IMR-90 (cell line): ENCODE results near the gene MRPL49. TPM values are rescaled to one million over a fixed set of nuclear protein-coding genes. Genes with fewer than 3 reads are reported as not detected.

Experiments used
- ATAC-seq: fragments of 200-7000 bp; cut with Tn5 transposase; 2 replicates; pipeline ENCODE4 v1.9.1; 2020; ENCODE audit warnings: low read depth, mild to moderate bottlenecking, moderate library complexity
- BruUV-seq: library from RNA; stranded (reverse); fragments of 400-500 nt; replicated peaks from 2 replicates; lab custom pipeline; 2021; lab: Mats Ljungman, UMichigan
- CTCF ChIA-PET: fragments of 300-600 bp; formaldehyde crosslinking; extraction: SDS; loops from one replicate; lab custom pipeline; 2021; ENCODE audit warnings: antibody characterized with exemption; lab: Yijun Ruan, JAX
- POLR2A ChIA-PET: fragments of 300-600 bp; sonication (Branson Sonifier 250); formaldehyde crosslinking; loops from one replicate; lab custom pipeline; 2022; ENCODE audit warnings: antibody characterized with exemption; ENCODE audit not compliant: unreplicated experiment; lab: Charles Lee
- DNase-seq: peaks from one replicate; pipeline ENCODE4 v3.0.0; 2013
- H2AFZ ChIP-seq: replicated peaks from 2 replicates; pipeline ENCODE3; 2013; ENCODE audit warnings: low read length, mild to moderate bottlenecking; ENCODE audit not compliant: poor library complexity
- H2AK5ac ChIP-seq: 2 replicates; pipeline ENCODE4 v1.6.1; 2013; ENCODE audit warnings: low read depth, low read length, inconsistent platforms
- H2AK9ac ChIP-seq: replicated peaks from 2 replicates; pipeline ENCODE3; 2013; ENCODE audit warnings: mild to moderate bottlenecking, low read depth, low read length, moderate library complexity; ENCODE audit not compliant: poor library complexity
- H2BK120ac ChIP-seq: 2 replicates; pipeline ENCODE4 v1.6.1; 2013; ENCODE audit warnings: low read depth, low read length, inconsistent platforms
- H2BK15ac ChIP-seq: 3 replicates; pipeline ENCODE4 v1.6.1; 2013; ENCODE audit warnings: low read depth, low read length, inconsistent platforms
- H2BK20ac ChIP-seq: 2 replicates; pipeline ENCODE4 v1.6.1; 2013; ENCODE audit warnings: low read depth, mild to moderate bottlenecking, inconsistent platforms, low read length, moderate library complexity
- H2BK5ac ChIP-seq: 2 replicates; pipeline ENCODE4 v1.6.1; 2013; ENCODE audit warnings: mild to moderate bottlenecking, low read depth, low read length, inconsistent platforms; ENCODE audit not compliant: poor library complexity, severe bottlenecking
- H3K14ac ChIP-seq: replicated peaks from 2 replicates; pipeline ENCODE4 v1.6.1; 2013; ENCODE audit warnings: low read depth, low read length, inconsistent platforms
- H3K18ac ChIP-seq: 2 replicates; pipeline ENCODE4 v1.6.1; 2013; ENCODE audit warnings: low read depth, low read length, control low read depth
- H3K23ac ChIP-seq: 2 replicates; pipeline ENCODE4 v1.6.1; 2013; ENCODE audit warnings: low read depth, low read length, inconsistent platforms
- H3K27ac ChIP-seq: 2 replicates; pipeline ENCODE4 v1.5.1; 2013; ENCODE audit warnings: mild to moderate bottlenecking, control low read depth, low read length; ENCODE audit not compliant: insufficient read depth
- H3K27me3 ChIP-seq: 2 replicates; pipeline ENCODE4 v1.6.1; 2013; ENCODE audit warnings: low read length; ENCODE audit not compliant: control insufficient read depth, insufficient read depth
- H3K36me3 ChIP-seq: 2 replicates; pipeline ENCODE4 v1.6.1; 2013; ENCODE audit warnings: low read length, mixed read lengths; ENCODE audit not compliant: control insufficient read depth, insufficient read depth
- H3K4ac ChIP-seq: 2 replicates; pipeline ENCODE4 v1.6.1; 2013; ENCODE audit warnings: low read depth, low read length, inconsistent platforms
- H3K4me1 ChIP-seq: 2 replicates; pipeline ENCODE4 v1.6.1; 2013; ENCODE audit warnings: low read length, mixed read lengths; ENCODE audit not compliant: control insufficient read depth, insufficient read depth
- H3K4me2 ChIP-seq: 2 replicates; pipeline ENCODE4 v1.6.1; 2013; ENCODE audit warnings: low read depth, mild to moderate bottlenecking, control low read depth, low read length, moderate library complexity
- H3K4me3 ChIP-seq: 2 replicates; pipeline ENCODE4 v1.5.1; 2013; ENCODE audit warnings: low read depth, mild to moderate bottlenecking, control low read depth, low read length, moderate library complexity; ENCODE audit not compliant: insufficient read depth
- H3K56ac ChIP-seq: 2 replicates; pipeline ENCODE4 v1.6.1; 2013; ENCODE audit warnings: low read length, inconsistent platforms; ENCODE audit not compliant: insufficient read depth; ENCODE audit errors: extremely low read depth
- H3K79me1 ChIP-seq, 2 experiments: 2 replicates each; pipeline ENCODE4 v1.6.1; 2013; ENCODE audit warnings: low read length in 2 of 2, inconsistent platforms in 1 of 2, low read depth in 1 of 2
- H3K9ac ChIP-seq: 2 replicates; pipeline ENCODE4 v1.6.1; 2013; ENCODE audit warnings: low read depth, low read length, control low read depth
- H3K9me1 ChIP-seq: 2 replicates; pipeline ENCODE4 v1.6.1; 2013; ENCODE audit warnings: low read length, inconsistent platforms; ENCODE audit not compliant: insufficient read depth
- H3K9me3 ChIP-seq: 2 replicates; pipeline ENCODE4 v1.6.1; 2013; ENCODE audit warnings: low read length; ENCODE audit not compliant: control insufficient read depth, insufficient read depth
- H4K20me1 ChIP-seq: 2 replicates; pipeline ENCODE4 v1.6.1; 2013; ENCODE audit warnings: low read length, inconsistent platforms; ENCODE audit not compliant: insufficient read depth
- H4K5ac ChIP-seq: 2 replicates; pipeline ENCODE4 v1.6.1; 2013; ENCODE audit warnings: mild to moderate bottlenecking, low read depth, low read length, control low read depth
- H4K8ac ChIP-seq, 2 experiments: 2 replicates each; pipeline ENCODE4 v1.6.1; 2013; ENCODE audit warnings: low read depth in 2 of 2, low read length in 2 of 2, control low read depth in 1 of 2, inconsistent platforms in 1 of 2
- H4K91ac ChIP-seq: 2 replicates; pipeline ENCODE4 v1.6.1; 2013; ENCODE audit warnings: low read depth, low read length, inconsistent platforms; ENCODE audit not compliant: insufficient read depth
- BHLHE40 ChIP-seq: fragments of 150-350 bp; IDR thresholded peaks from 2 replicates; pipeline ENCODE4 v1.6.1; 2016; ENCODE audit warnings: mild to moderate bottlenecking, low read depth, low read length
- CEBPB ChIP-seq: IDR thresholded peaks from 2 replicates; pipeline ENCODE4 v1.6.1; 2012; ENCODE audit warnings: low read depth, low read length, improper control_type of control experiment
- CHD1 ChIP-seq: IDR thresholded peaks from 2 replicates; pipeline ENCODE4 v1.6.1; 2012; ENCODE audit warnings: low read depth, low read length, improper control_type of control experiment
- FOS ChIP-seq: fragments of 150-350 bp; IDR thresholded peaks from 2 replicates; pipeline ENCODE4 v1.6.1; 2016; ENCODE audit warnings: low read depth, low read length
- MAFK ChIP-seq: IDR thresholded peaks from 2 replicates; pipeline ENCODE4 v1.6.1; 2012; ENCODE audit warnings: low read depth, low read length, improper control_type of control experiment
- MAZ ChIP-seq: IDR thresholded peaks from 2 replicates; pipeline ENCODE4 v1.6.1; 2012; ENCODE audit warnings: low read depth, mild to moderate bottlenecking, low read length, improper control_type of control experiment, moderate library complexity, borderline replicate concordance
- MXI1 ChIP-seq: IDR thresholded peaks from 2 replicates; pipeline ENCODE4 v1.6.1; 2012; ENCODE audit warnings: low read depth, mild to moderate bottlenecking, low read length, moderate library complexity, borderline replicate concordance
- NFE2L2 ChIP-seq: fragments of 150-350 bp; IDR thresholded peaks from 2 replicates; pipeline ENCODE4 v1.6.1; 2016; ENCODE audit warnings: low read depth, mild to moderate bottlenecking, low read length
- POLR2A ChIP-seq: IDR thresholded peaks from 2 replicates; pipeline ENCODE4 v1.6.1; 2012; ENCODE audit warnings: mild to moderate bottlenecking, low read depth, low read length
- RAD21 ChIP-seq: IDR thresholded peaks from 2 replicates; pipeline ENCODE4 v1.6.1; 2012; ENCODE audit warnings: low read length, improper control_type of control experiment
- RCOR1 ChIP-seq: IDR thresholded peaks from 2 replicates; pipeline ENCODE4 v1.6.1; 2012; ENCODE audit warnings: mild to moderate bottlenecking, low read length, improper control_type of control experiment; ENCODE audit not compliant: insufficient replicate concordance
- RFX5 ChIP-seq: IDR thresholded peaks from 2 replicates; pipeline ENCODE4 v1.8.0; 2012; ENCODE audit warnings: low read depth, mild to moderate bottlenecking, low read length, moderate library complexity
- SMC3 ChIP-seq: fragments of 150-350 bp; IDR thresholded peaks from 2 replicates; pipeline ENCODE4 v1.6.1; 2016; ENCODE audit warnings: low read depth, mild to moderate bottlenecking, antibody characterized with exemption, low read length, moderate library complexity
- WGBS, 2 experiments: methylation state at CpG; one replicate each; pipeline versions ENCODE4 v1.1.5 to v1.1.7; 2013; ENCODE audit warnings: missing lambda C conversion rate in 2 of 2; ENCODE audit not compliant: insufficient read length in 1 of 2; ENCODE audit errors: extremely low coverage in 2 of 2; 5-methylcytosine and 5-hydroxymethylcytosine counted together
- dilution Hi-C: fragments of 300-500 bp; cut with HindIII; formaldehyde crosslinking; loops from one replicate; pipeline ENCODE4 v1.14.3; 2018; ENCODE audit warnings: low sequenced_read_pairs; ENCODE audit not compliant: unreplicated experiment
- in situ Hi-C: fragments of 300-500 bp; cut with MboI; formaldehyde crosslinking; loops from 3 replicates; pipeline ENCODE4 v1.14.3; 2019; ENCODE audit warnings: low sequenced_read_pairs, inconsistent platforms, mixed read lengths
- intact Hi-C: fragments of 100-400 bp; cut with micrococcal nuclease; formaldehyde crosslinking; loops from 2 replicates; pipeline ENCODE4 v1.10.0; 2022
- polyA plus RNA-seq, 3 experiments: library from polyadenylated mRNA; depleted of rRNA; stranded (reverse); fragments of >200 nt; gene quantifications; 2 replicates each; pipeline ENCODE4 v1.2.3, GENCODE V29; 2012; ENCODE audit warnings: low replicate concordance in 1 of 3
- total RNA-seq: library from RNA; depleted of rRNA; stranded (reverse); fragments of >200 nt; gene quantifications from 2 replicates; pipeline ENCODE4 v1.2.3, GENCODE V29; 2012
- TF ChIP-seq, protein P1 (sequence below): fragments of 150-350 bp; IDR thresholded peaks from 2 replicates; pipeline ENCODE4 v1.6.1; 2017; ENCODE audit warnings: mild to moderate bottlenecking, antibody characterized with exemption, low read length, low read depth
- TF ChIP-seq, protein P2 (sequence below): fragments of 150-350 bp; IDR thresholded peaks from 2 replicates; pipeline ENCODE4 v1.6.1; 2016; ENCODE audit warnings: low read depth, mild to moderate bottlenecking, low read length, moderate library complexity, borderline replicate concordance
- TF ChIP-seq, protein P3 (sequence below): conservative IDR thresholded peaks from 2 replicates; pipeline ENCODE4 v1.5.1; 2012; ENCODE audit warnings: mild to moderate bottlenecking, low read depth, low read length, improper control_type of control experiment

MRPL49 gene
- total and polyA plus RNA-seq, 2 of the 4 experiments (the other 2 are of a cell fraction): 55.2 to 56.8 TPM

DNA sequence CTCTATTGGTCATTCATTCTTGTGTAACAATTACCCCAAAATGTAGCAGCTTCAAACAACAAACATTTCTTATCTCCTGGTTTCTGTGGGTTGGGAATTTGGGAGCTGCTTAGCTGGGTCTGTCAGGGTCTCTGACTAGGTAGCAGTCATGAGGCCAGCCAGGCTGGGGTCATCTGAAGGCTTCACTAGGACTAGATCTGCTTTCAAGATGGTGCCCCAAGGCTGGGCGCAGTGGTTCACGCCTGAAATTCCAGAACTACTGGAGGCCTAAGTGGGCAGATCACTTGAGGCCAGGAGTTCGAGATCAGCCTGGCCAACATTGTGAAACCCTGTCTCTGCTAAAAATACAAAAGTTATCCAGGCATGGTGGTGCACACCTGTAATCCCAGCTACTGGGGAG lies 34.8 kb downstream of the MRPL49 start:
- Histone ChIP-seq H2AFZ (no peak overlapping the region), H4K20me1 (no peaks in the 10 kb centered on the region), H3K36me3 (no peaks in the 10 kb centered on the region), H3K4me3 (no peak overlapping the region), H2BK5ac (no peak overlapping the region), H3K56ac (no peak overlapping the region), H3K27me3 (0 out of 2 replicates have a peak, but pooled peaks cover 2% of the 10 kb centered on the region), H3K9me3 (no peaks in the 10 kb centered on the region), H4K91ac (no peak overlapping the region), H3K27ac (no peak overlapping the region), H2BK120ac (no peak overlapping the region), H3K4ac (no peak overlapping the region), H3K79me1 (no peaks in the 10 kb centered on the region), H3K14ac (no peak overlapping the region), H4K5ac (no peak overlapping the region), H2AK5ac (no peak overlapping the region), H3K4me1 (no peaks in the 10 kb centered on the region), H2BK15ac (no peak overlapping the region), H3K23ac (no peak overlapping the region), H3K18ac (no peak overlapping the region), H4K8ac (no peak overlapping the region), H2BK20ac (no peak overlapping the region), H3K9me1 (no peaks in the 10 kb centered on the region), H3K9ac (no peak overlapping the region), H3K4me2 (no peak overlapping the region), H2AK9ac (no peak overlapping the region)
- 83% methylated on average over 2 of the region's 3 CpGs; no CpG with 5 or more reads in 1 of the 2 experiments for WGBS, 2 experiments
- POLR2A ChIA-PET: no interaction called here
- intact Hi-C loops: no loop called here
- dilution Hi-C loops: no loop called here
- in situ Hi-C loops: no loop called here
- DNase-seq: no peak
- TF ChIP-seq POLR2A (no peak), MAFK (no peak), CEBPB (no peak), RFX5 (no peak), MXI1 (no peak), NFE2L2 (no peak), BHLHE40 (no peak), RCOR1 (no peak), RAD21 (no peak), CHD1 (no peak), SMC3 (no peak), FOS (no peak), MAZ (no peak)
- TF ChIP-seq, protein P1, sequence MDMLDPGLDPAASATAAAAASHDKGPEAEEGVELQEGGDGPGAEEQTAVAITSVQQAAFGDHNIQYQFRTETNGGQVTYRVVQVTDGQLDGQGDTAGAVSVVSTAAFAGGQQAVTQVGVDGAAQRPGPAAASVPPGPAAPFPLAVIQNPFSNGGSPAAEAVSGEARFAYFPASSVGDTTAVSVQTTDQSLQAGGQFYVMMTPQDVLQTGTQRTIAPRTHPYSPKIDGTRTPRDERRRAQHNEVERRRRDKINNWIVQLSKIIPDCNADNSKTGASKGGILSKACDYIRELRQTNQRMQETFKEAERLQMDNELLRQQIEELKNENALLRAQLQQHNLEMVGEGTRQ: no peak
- TF ChIP-seq, protein P2, sequence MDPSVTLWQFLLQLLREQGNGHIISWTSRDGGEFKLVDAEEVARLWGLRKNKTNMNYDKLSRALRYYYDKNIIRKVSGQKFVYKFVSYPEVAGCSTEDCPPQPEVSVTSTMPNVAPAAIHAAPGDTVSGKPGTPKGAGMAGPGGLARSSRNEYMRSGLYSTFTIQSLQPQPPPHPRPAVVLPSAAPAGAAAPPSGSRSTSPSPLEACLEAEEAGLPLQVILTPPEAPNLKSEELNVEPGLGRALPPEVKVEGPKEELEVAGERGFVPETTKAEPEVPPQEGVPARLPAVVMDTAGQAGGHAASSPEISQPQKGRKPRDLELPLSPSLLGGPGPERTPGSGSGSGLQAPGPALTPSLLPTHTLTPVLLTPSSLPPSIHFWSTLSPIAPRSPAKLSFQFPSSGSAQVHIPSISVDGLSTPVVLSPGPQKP: no peak
- TF ChIP-seq, protein P3, sequence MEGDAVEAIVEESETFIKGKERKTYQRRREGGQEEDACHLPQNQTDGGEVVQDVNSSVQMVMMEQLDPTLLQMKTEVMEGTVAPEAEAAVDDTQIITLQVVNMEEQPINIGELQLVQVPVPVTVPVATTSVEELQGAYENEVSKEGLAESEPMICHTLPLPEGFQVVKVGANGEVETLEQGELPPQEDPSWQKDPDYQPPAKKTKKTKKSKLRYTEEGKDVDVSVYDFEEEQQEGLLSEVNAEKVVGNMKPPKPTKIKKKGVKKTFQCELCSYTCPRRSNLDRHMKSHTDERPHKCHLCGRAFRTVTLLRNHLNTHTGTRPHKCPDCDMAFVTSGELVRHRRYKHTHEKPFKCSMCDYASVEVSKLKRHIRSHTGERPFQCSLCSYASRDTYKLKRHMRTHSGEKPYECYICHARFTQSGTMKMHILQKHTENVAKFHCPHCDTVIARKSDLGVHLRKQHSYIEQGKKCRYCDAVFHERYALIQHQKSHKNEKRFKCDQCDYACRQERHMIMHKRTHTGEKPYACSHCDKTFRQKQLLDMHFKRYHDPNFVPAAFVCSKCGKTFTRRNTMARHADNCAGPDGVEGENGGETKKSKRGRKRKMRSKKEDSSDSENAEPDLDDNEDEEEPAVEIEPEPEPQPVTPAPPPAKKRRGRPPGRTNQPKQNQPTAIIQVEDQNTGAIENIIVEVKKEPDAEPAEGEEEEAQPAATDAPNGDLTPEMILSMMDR: no peak
- CTCF ChIA-PET: no interaction called here
- no TSS peak for BruUV-seq
- no peak for ATAC-seq
